Mononuclear cell (primary cell): ENCODE results near the gene COL1A1. TPM values are rescaled to one million over a fixed set of nuclear protein-coding genes. Genes with fewer than 3 reads are reported as not detected.
A peak's percentile ranks its signal among the peaks of the same experiment; 100 is the strongest.

ENCODE experiments used
- H3K27me3 ChIP-seq: 2 replicates; pipeline ENCODE4 v1.6.0; 2011; ENCODE audit warnings: low read length, control low read depth; ENCODE audit not compliant: insufficient read depth
- H3K4me1 ChIP-seq: 2 replicates; pipeline ENCODE4 v1.5.1; 2011; ENCODE audit warnings: mild to moderate bottlenecking, low read length, control low read depth; ENCODE audit not compliant: insufficient read depth
- H3K4me3 ChIP-seq: 2 replicates; pipeline ENCODE4 v1.5.1; 2011; ENCODE audit warnings: mild to moderate bottlenecking, low read length, moderate library complexity
- H3K9me3 ChIP-seq: 2 replicates; pipeline ENCODE4 v1.5.1; 2011; ENCODE audit warnings: low read depth, mild to moderate bottlenecking, control low read depth, low read length
- total RNA-seq: library from RNA; depleted of rRNA; stranded (reverse); fragments of >200 nt; gene quantifications from one replicate; pipeline ENCODE4 v1.2.3, GENCODE V29; 2012

Gene COL1A1
- total RNA-seq, 1 donor: 2.9 TPM

DNA sequence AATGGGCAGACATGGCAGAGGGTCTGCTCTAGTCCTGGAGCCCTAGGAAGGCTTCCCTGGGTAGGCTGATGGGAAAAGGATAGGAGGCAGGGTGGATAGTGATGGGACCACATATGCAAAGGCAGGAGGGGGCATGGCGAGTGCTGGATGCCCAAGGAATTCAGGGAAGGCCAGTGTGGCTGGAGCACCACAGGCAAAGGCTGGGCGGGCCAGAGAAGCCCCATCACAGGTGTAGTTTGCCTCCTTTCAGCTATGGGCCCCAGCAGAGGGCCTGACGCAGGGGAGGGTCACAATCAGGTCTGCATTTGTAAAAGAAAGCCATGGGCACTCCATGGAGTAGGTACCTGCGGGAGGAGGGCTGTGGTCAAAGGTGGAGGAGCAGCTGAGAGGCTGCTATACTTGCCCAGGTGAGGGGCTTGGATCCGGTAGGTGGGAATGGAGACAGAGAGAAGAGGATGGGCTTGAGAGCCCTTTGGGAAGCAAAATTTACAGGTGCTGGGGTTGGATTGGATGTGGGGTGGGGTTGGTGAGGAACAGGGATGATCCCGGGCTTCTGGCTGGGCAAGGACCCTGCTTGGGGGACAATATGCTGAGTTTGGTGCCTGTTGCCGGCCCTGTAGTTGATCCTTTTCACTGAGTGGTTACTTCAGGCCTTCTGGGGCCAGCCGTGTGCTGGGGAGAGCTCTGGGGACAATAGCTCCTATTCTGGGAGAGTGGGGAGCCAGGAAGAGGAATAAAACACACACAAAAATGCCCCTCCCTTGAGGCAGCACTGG lies 6.5 kb upstream of the COL1A1 start:
- peaks cover 8% of the 10 kb centered on the region for H3K4me1 ChIP-seq
- no peak overlapping the region for H3K4me3 ChIP-seq
- peaks cover 3% of the 10 kb centered on the region for H3K27me3 ChIP-seq
- no peaks in the 10 kb centered on the region for H3K9me3 ChIP-seq

DNA sequence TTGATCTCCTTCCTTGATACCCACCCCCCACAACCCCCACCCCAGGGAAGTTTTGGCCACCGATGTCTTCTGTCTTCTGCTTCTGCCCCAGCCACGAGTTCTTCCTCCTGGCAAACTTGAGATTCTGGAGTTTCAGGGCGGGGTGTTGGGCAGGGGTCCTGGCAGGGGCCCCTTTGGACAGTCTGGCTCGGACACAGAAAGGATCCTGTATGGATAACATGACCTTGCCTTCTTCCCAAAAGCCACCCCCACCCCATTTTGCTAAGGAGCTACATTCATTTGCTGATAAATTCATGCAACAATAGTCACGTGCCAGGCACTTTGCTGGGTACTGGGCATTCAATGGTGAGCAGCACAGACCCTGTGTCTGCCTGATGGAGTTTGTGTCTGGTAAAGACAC lies 5.9 kb upstream of the COL1A1 start:
- Histone ChIP-seq H3K4me3 (no peak overlapping the region), H3K9me3 (no peaks in the 10 kb centered on the region), H3K27me3 (peaks cover 7% of the 10 kb centered on the region), H3K4me1 (peaks cover 1% of the 10 kb centered on the region)

DNA sequence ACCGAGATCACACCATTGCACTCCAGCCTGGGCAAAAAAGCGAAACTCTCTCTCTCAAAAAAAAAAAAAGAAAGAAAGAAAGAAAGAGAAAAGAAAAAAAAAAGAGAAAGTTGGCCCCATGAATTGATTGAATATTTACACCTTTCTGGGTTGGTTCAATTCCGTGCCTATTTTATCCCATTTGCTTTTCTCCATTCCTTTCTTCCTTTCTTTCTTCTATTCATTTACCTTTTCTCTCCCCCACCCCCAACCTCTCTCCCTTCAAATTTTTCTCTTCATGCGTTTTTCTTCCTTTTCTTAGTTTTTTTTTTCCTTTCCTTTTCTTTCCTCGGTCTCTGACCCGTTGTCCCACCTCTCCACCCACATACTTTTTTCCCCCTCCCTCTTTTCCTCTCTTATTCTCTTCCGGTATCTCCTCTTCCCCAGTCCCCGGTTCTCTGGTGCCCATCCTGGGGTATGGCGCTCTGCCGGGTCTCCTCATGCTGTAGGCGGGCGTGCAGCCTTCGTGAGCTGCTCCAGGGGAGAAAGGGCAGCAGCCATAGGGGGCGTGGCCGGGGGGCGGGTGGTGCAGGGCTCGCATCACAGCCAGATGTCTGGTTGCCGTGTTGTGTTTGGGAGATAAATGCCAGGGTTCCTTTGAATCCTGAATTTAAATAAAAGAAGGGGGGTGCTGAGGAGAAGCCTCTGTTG lies 5.3 kb upstream of the COL1A1 start:
- Histone ChIP-seq H3K4me3 (no peak overlapping the region), H3K27me3 (peaks cover 12% of the 10 kb centered on the region), H3K4me1 (no peaks in the 10 kb centered on the region), H3K9me3 (no peaks in the 10 kb centered on the region)

DNA sequence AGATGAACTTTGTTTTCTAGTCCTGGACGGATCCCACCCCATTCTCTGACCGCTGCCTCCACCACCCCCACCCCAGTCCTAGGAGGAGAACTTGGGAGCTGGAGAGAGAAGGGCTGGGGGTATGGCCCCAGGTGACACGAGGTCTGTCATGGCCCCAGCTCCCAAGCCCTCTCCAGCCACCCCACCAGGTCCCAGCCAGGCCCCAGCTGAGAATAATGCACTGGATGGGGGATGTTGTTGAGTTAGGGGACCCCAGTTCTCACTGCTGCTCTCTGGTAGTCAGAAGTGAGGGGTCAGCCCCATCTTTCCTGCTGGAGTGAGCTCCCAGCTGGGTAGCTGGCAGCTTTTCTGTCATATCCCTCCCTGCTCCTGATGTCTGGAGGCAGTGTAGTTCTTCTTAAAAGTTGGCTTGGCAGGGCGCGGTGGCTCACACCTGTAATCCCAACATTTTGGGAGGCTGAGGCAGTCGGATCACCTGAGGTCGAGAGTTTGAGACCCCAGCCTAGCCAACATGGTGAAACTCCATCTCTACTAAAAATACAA lies 4.6 kb upstream of the COL1A1 start:
- Histone ChIP-seq H3K27me3 (peaks cover 19% of the 10 kb centered on the region), H3K9me3 (no peaks in the 10 kb centered on the region), H3K4me3 (no peak overlapping the region), H3K4me1 (peaks cover 3% of the 10 kb centered on the region)

DNA sequence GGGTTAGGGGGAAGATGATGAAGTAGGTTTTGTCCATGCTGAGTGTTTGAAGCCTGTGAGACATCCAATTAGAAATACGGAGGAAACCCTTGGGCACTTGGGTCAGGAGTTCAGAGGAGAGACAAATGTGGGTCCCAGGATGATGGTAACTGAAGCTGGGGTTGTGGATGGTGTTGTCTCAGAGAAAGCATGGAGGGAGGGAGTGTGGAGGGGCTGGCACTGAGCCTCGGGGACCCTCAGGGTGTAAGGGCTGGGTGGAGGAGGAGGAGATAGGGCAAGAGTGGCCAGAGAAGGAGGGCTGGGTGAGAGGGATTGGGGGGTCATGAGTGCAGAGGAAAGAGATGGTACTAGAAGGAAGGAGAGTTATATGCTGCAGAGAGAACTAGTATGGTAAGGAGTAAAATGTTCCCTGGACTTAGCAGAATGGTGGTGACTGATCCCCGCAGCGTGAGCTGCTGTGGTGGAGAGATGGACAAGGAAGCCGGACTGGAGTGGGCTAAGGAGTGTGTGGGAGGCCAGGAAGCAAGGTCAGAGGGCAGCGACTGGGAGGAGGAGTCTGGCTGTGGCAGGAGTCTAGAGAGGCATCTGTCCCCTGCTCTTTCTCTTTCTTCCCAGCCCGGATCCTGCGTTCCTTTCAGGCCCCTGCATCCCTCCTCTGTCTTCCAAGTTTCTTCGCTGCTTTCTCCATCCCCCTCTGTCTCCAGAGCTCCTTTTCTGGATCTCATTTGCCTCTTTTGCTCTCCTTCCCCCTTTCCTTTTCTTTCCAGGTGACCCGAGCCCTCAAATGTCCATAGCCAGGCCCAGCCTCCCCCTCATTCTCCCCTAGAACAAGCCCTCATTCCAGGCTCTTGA lies 3.9 kb upstream of the COL1A1 start:
- H3K4me3 ChIP-seq: no peak overlapping the region
- peaks cover 21% of the 10 kb centered on the region for H3K27me3 ChIP-seq
- no peaks in the 10 kb centered on the region for H3K9me3 ChIP-seq
- peaks cover 10% of the 10 kb centered on the region for H3K4me1 ChIP-seq

DNA sequence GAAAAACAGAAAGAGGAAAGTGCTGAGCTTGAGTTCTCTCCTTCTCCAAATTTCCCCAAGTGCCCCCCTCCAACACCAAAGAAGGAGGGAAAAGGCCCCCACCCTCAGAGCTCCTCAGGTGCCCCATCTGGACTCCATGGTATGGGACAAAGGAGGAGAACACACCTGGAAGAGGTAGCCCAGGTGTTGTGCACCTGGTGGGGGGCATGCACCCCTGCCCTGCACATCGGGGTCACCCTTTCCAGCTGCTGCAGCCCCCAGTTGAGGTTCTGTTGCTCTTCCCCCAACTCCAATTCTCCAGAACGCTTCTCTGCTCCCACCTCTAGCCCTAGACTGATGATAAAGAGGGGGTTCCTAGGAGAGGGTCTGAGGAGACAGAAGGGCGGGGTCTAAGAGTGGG lies 3.0 kb upstream of the COL1A1 start:
- Histone ChIP-seq H3K27me3 (peaks cover 23% of the 10 kb centered on the region), H3K9me3 (no peaks in the 10 kb centered on the region)

DNA sequence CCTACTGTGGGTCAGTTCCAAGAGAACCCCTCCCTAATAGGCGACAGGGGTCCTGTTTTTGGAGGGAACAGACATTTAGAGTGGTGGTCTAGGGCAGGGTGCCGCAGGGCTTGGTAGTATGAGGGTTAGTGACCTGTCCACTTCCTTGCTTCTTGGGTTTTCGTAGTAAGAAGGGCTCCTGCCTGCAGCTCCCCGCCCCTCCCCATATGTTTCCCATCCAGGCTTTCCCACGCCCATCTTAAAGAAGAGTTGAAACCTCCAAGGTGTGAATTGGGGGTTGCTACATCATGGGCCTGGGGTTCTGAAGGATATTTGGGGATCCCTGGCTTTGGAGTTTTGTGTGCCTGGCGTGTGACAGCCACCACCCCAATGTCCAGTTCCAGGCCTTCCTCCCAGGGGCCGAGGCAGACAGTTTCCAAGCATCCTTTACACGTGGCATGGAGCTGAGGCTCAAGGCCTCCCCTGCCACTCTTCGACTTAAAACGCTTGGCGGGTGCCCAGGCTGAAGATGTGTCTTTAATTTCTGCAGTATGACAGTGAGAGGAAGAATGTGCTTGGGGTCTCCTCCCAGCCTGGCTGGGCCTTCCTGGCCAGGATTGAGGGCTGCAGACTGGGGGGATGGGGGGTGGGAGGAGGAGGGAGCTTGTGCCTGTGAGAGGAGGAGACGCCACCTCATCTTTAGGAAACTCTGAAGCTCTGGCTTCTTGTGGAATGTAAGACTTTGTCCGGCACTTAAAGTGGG lies 2.3 kb upstream of the COL1A1 start:
- no peaks in the 10 kb centered on the region for H3K9me3 ChIP-seq
- no peak overlapping the region for H3K4me3 ChIP-seq
- peaks cover 17% of the 10 kb centered on the region for H3K4me1 ChIP-seq
- peaks cover 23% of the 10 kb centered on the region for H3K27me3 ChIP-seq

More for the DNA sequence above, 3.0 kb upstream of the COL1A1 start:
- Histone ChIP-seq H3K4me1 (peaks cover 17% of the 10 kb centered on the region), H3K4me3 (no peak overlapping the region)

DNA sequence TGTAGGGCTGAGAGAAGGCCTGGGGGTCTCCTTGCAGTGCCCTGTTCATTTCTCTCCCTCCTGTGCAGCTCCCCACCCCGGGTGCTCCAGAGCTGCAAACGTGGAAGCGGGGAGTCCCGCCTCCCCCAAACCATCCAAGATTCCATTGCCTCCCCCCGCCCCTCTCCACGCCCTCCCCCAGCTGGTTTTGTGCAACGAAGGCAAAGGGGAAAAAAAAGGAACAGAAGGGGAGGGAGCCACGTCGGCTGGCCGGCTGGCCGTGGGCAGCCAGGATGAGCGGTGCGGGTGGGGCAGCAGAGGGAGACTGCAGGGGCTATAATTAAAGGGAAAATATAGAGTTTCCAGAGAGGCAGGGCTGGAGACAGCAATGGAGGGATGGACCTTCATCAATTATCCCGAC lies 1.7 kb upstream of the COL1A1 start:
- Histone ChIP-seq H3K4me1 (peaks cover 17% of the 10 kb centered on the region), H3K4me3 (no peak overlapping the region), H3K9me3 (no peaks in the 10 kb centered on the region), H3K27me3 (peaks cover 26% of the 10 kb centered on the region)

DNA sequence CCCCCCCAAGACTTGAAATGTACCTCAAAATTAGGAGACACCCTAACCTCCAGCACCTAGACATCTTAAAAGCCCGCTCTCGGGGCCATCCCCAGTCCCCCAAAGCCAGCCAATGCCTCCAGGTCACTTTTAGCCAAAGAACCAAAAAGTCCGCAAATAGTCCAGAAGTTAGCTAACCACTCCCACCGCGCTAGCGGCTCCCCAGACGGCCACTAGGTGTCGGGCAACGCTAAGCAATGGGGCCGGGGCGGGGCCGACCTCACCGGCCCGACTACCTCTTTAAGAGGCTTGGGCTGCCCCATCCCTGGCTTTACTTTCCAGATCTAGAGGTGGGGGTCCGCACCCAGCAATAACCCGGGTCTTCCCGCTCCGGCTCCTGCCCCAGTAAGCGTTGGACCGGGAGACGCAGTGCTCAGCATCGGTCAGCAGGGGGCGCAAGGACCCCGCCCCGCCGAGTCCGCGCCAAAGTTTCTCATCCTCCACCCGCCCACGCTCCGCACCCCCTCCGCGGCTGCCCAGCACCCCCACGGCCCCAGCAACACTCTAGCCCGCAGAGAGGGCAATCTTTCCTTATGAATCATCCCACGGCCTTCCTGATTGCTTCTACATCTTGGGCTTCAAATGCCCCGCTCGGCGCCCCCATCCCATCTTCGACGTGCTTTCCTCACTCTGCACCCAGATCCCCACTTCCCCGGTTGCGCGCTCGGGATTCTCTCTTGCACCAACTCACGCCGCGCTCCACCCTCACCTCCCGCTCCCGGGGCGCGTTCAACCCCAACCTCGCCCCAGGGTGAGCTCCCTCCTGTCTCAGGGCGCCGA lies 765 bp downstream of the COL1A1 start:
- peaks cover 26% of the 10 kb centered on the region for H3K27me3 ChIP-seq

DNA sequence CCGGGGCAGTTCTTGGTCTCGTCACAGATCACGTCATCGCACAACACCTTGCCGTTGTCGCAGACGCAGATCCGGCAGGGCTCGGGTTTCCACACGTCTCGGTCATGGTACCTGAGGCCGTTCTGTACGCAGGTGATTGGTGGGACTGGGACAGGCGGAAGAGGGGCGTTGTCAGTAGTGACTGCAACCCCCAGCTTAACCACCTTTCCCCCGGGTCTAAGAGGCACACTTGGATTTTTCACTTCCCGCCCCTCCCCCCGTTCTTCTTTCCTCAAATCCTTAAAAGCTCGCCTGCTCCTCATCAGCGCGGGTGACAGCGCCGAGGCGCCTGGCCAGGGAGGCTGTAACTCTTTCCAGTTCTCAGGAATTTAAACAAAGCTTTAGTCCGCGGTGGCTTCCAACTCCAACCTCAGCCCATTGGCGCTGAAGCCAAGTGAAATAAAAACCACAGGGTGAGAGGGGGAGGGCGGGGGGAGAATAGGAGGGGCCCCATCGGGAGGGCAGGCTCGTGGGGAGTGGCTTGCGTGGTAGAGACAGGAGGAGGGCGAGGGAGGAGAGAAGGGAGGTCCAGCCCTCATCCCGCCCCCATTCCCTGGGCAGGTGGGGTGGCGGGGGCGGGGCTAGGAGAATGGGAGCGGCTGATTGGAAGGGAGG lies 1.5 kb downstream of the COL1A1 start:
- Histone ChIP-seq H3K4me1 (peaks cover 17% of the 10 kb centered on the region), H3K4me3 (peak overlapping the region; percentile 24), H3K27me3 (peaks cover 26% of the 10 kb centered on the region), H3K9me3 (no peaks in the 10 kb centered on the region)

More for the DNA sequence above, 765 bp downstream of the COL1A1 start:
- peak overlapping the region; percentile 24 for H3K4me3 ChIP-seq
- peaks cover 17% of the 10 kb centered on the region for H3K4me1 ChIP-seq
- no peaks in the 10 kb centered on the region for H3K9me3 ChIP-seq

DNA sequence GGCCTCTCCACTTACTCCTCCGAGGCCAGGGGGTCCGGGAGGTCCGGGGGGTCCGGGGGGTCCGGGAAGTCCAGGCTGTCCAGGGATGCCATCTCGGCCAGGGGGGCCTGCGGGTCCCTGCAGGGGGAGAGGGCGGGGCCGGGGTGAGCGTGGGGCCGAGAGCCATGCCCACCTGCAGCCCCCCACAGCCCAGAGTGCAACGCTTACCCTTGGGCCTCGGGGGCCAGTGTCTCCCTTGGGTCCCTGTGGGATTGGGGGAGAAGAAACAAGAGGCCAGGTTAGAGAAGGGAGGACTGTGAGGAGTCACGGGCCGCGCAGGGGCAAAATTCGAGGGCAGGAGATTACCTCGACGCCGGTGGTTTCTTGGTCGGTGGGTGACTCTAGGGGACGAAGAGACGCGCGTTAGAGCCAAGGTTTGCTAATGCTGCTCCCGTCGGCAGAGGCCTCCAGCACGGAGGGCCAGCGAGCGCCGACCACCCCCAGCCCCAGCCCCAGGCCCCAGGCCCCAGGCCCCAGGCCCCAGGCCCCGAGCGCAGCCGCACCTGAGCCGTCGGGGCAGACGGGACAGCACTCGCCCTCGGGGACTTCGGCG lies 2.1 kb downstream of the COL1A1 start:
- peaks cover 17% of the 10 kb centered on the region for H3K4me1 ChIP-seq
- H3K27me3 ChIP-seq: peaks cover 24% of the 10 kb centered on the region
- H3K4me3 ChIP-seq: no peak overlapping the region
- no peaks in the 10 kb centered on the region for H3K9me3 ChIP-seq

DNA sequence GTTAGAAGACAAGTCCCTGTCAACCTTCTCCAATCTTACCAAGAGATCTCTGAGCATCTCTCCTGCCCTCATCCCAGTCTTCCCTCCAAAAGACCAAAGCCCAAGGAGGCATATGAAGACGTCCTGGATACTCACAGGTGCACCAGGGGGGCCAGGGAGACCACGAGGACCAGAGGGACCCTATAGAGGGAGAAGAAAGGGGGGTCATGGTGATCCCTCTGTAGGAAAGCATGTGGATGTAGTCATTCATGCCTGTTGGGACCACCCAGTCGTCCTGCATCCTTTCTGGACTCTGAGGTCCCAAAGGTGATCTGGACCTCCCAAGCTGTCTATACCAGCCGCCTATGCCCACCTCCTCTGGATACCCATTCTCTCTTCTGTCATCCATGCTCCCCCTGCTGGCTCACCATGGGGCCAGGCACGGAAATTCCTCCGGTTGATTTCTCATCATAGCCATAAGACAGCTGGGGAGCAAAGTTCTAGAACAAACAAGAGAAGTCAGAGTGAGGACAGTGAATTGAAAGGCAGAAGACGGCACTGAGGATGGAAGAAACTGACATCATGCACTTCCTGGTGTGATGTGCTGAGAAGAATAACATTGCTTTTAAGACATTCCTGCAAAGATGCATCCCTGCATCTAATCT lies 3.3 kb downstream of the COL1A1 start:
- no peak overlapping the region for H3K4me3 ChIP-seq
- peaks cover 17% of the 10 kb centered on the region for H3K4me1 ChIP-seq
- peaks cover 24% of the 10 kb centered on the region for H3K27me3 ChIP-seq
- H3K9me3 ChIP-seq: no peaks in the 10 kb centered on the region

DNA sequence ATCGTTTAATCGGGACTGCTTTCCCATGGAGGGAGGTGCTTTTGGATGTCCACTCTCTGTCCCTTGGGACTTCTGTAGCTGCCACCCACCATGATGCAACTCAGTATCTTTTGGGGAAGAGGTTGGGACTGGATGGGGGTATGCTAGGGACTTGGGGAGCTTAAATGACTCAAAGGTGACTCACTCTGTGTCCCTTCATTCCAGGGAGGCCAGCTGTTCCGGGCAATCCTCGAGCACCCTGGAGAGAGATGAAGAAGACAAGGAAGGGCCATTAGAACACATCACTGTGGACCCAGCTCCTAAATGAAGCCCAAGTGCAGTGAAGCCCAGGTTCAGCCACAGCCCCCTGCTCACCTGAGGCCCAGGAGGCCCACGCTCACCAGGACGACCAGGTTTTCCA lies 4.6 kb downstream of the COL1A1 start:
- peaks cover 14% of the 10 kb centered on the region for H3K27me3 ChIP-seq
- no peak overlapping the region for H3K4me3 ChIP-seq
- no peaks in the 10 kb centered on the region for H3K9me3 ChIP-seq
- peaks cover 17% of the 10 kb centered on the region for H3K4me1 ChIP-seq
